ENCODE measurements around the gene ARHGAP24.

The ARHGAP24 gene

GRCh38 chr4:85491527-85491926, 16.6 kb downstream of the ARHGAP24 start:
- DNase-seq (ENCODE audit: low read depth), result no peak
- in situ Hi-C loops (cut with HindIII; ENCODE audit: low sequenced_read_pairs), result no loop called here
- no peak overlapping the region for H3K4me3 ChIP-seq (ENCODE audit: low read depth, low read length)
- TF ChIP-seq, protein P1, sequence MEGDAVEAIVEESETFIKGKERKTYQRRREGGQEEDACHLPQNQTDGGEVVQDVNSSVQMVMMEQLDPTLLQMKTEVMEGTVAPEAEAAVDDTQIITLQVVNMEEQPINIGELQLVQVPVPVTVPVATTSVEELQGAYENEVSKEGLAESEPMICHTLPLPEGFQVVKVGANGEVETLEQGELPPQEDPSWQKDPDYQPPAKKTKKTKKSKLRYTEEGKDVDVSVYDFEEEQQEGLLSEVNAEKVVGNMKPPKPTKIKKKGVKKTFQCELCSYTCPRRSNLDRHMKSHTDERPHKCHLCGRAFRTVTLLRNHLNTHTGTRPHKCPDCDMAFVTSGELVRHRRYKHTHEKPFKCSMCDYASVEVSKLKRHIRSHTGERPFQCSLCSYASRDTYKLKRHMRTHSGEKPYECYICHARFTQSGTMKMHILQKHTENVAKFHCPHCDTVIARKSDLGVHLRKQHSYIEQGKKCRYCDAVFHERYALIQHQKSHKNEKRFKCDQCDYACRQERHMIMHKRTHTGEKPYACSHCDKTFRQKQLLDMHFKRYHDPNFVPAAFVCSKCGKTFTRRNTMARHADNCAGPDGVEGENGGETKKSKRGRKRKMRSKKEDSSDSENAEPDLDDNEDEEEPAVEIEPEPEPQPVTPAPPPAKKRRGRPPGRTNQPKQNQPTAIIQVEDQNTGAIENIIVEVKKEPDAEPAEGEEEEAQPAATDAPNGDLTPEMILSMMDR (IDR thresholded peaks at IDR 0.05; ENCODE audit: low read depth, low read length, missing control alignments), result no peak

DNA sequence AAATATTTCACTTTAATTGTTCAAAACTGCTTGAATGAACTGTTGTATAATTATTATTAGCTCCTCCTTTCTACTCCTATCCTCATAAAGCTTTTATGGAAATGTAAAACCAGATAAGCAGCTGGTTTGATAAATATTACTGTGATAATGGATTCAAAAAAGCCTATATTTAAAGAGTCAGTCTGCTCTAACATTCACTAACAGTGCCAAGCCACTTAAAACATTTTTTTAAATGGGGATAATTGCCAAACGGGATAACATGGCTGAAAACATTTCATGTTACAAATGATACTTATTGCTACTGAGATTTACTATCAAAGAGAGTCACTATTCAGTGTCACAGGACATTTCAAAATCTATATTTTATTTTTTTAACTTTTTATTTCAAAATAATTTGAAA, 17.4 kb downstream of the ARHGAP24 start:
- in situ Hi-C loops (cut with HindIII; ENCODE audit: low sequenced_read_pairs), result no loop called here
- no peak overlapping the region for H3K4me3 ChIP-seq (ENCODE audit: low read depth, low read length)

GRCh38 chr4:85495621-85496020, 20.7 kb downstream of the ARHGAP24 start:
- no peak for DNase-seq (ENCODE audit: low read depth)
- no peak overlapping the region for H3K4me3 ChIP-seq (ENCODE audit: low read depth, low read length)
- in situ Hi-C loops (cut with HindIII; ENCODE audit: low sequenced_read_pairs), result no loop called here
- TF ChIP-seq, protein P1 (IDR thresholded peaks at IDR 0.05; ENCODE audit: low read depth, low read length, missing control alignments), result no peak

More for the DNA sequence above, 17.4 kb downstream of the ARHGAP24 start:
- no peak for DNase-seq (ENCODE audit: low read depth)
- TF ChIP-seq, protein P1 (IDR thresholded peaks at IDR 0.05; ENCODE audit: low read depth, low read length, missing control alignments), result no peak

DNA sequence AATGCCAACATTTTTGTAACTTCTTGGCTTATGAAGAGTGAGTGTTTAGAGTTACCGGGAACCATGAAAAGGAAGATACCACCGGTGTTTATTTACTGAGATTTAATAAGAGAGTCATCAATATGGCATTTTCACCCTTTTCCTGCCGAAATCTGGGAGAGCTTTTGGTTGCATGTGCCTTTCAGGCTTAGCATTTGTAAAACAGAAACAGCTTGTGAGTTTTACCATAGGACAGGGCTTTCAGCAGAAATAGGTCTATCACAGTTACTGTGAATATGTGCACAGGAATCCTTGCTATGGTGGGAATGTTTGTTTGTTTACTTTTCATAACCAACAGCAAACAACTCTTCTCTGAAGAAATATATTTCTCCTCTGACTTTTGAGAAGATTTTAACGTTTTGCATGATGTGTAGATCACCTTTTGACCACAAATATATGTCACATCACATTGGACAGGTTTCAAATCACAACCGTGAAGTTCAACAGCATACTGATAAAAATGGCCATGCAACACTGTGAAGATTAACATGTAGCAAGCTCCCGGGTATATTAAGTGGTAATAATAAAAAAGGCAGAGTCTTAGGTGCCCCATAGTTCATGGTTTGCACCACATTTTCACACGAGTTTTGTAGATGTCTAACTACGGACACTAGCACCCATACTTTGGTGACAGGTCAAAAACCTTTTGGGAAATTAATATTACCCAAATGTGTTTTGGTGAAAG, 21.3 kb downstream of the ARHGAP24 start:
- no peak overlapping the region for H3K4me3 ChIP-seq (ENCODE audit: low read depth, low read length)
- TF ChIP-seq, protein P1 (IDR thresholded peaks at IDR 0.05; ENCODE audit: low read depth, low read length, missing control alignments), result no peak
- in situ Hi-C loops (cut with HindIII; ENCODE audit: low sequenced_read_pairs), result no loop called here
- DNase-seq (ENCODE audit: low read depth), result no peak

DNA sequence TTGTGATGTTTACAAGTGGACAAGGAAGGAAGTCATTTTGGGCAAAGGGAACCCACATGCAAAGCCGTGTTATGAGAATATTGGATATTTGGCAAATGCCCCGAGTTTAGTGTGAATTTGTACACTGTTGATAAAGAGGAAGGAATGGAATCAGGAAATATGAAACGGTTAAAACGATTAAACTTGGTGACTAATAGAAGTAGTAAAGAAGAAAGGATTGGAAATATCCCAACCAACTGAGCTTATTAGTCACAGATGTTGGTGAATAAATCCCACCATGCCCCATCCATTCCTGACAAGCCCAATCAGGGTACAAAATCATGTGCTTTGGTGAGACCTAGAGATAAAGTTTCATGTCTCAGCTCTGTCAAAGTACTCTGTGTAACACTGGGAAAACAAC, 22.0 kb downstream of the ARHGAP24 start:
- TF ChIP-seq, protein P1 (IDR thresholded peaks at IDR 0.05; ENCODE audit: low read depth, low read length, missing control alignments), result no peak
- no peak overlapping the region for H3K4me3 ChIP-seq (ENCODE audit: low read depth, low read length)
- peak; percentile 78 for DNase-seq (ENCODE audit: low read depth)
- in situ Hi-C loops (cut with HindIII; ENCODE audit: low sequenced_read_pairs), result no loop called here

DNA sequence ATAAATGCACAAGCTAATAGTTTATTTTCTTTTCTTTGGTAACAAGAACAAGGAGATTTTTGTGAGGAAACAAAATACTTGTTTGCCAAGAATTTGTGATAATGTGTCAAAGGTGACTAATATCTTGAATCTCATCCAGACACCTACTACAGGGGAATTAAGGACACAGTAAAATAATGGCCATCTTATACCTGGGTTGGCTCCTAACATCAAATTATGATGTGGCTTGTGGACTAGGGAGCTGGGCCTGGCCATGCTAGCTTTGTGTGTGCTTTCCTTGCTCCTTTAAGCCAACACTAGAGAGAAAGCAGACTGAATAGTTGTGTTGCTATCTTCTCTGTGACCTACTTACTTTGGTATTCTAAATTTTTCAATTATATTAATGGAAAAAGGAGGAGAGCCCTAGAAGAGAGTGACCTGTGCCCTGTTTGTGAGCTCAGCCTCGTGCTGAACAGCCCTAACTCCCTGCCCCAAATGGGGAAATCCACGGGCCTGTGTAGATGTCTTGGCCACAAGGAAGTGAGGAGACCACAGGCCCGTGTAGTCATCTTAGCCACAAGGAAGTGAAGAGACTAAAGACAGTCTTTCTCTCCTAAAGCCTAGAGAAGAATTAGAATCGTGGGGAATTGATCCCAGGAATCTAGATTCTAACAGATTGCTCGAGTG, 23.3 kb downstream of the ARHGAP24 start:
- TF ChIP-seq, protein P1 (IDR thresholded peaks at IDR 0.05; ENCODE audit: low read depth, low read length, missing control alignments), result no peak
- H3K4me3 ChIP-seq (ENCODE audit: low read depth, low read length), result no peak overlapping the region
- in situ Hi-C loops (cut with HindIII; ENCODE audit: low sequenced_read_pairs), result no loop called here
- DNase-seq (ENCODE audit: low read depth), result no peak

Data from astrocyte of the cerebellum (primary cell).